K562 (cell line): ENCODE results near the gene HOXD13. TPM values are rescaled to one million over a fixed set of nuclear protein-coding genes. Genes with fewer than 3 reads are reported as not detected.

Experiments
- ATAC-seq: fragments of 200-7000 bp; cut with Tn5 transposase; 3 replicates; pipeline ENCODE4 v1.9.1; 2020; ENCODE audit warnings: moderate library complexity
- BruUV-seq: library from RNA; stranded (reverse); fragments of 400-500 nt; replicated peaks from 2 replicates; lab custom pipeline; 2021; lab: Mats Ljungman, UMichigan
- CTCF ChIA-PET: fragments of 300-600 bp; formaldehyde crosslinking; extraction: SDS; loops from one replicate; lab custom pipeline; 2021; ENCODE audit warnings: low intra/inter-chr PET ratio; lab: Yijun Ruan, JAX
- POLR2A ChIA-PET: fragments of 300-600, 350-650 bp; sonication (Branson Sonifier 250); formaldehyde crosslinking; extraction: SDS; loops from one replicate; lab custom pipeline; 2021; ENCODE audit warnings: antibody characterized with exemption, inconsistent platforms; lab: Yijun Ruan, JAX
- DNase-seq, 4 experiments: peaks; one replicate each; pipeline versions ENCODE4 v3.0.0 to v3.0.0-alpha.2; 2011 to 2018; ENCODE audit warnings: low spot score in 3 of 4, mixed read lengths in 3 of 4; ENCODE audit errors: extremely low read depth in 1 of 4
- FAIRE-seq: peaks from 2 replicates; lab custom pipeline; 2011; peaks lifted over from hg19 to GRCh38; lab: Jason Lieb, UNC
- H2AFZ ChIP-seq: 2 replicates; pipeline ENCODE4 v1.6.0; 2011; ENCODE audit warnings: low read depth, low read length, control low read depth, inconsistent platforms
- H3K27ac ChIP-seq: fragments of 200-600 bp; 3 replicates; pipeline ENCODE4 v1.8.0; 2011; ENCODE audit warnings: low read depth, mild to moderate bottlenecking, control low read depth, inconsistent platforms, low read length, moderate library complexity, mixed read lengths; ENCODE audit errors: extremely low read depth
- H3K27me3 ChIP-seq, 2 experiments: fragments of 300-600 bp in 1 of 2; 2 replicates in 1 of 2; 3 replicates in 1 of 2; pipeline versions ENCODE4 v1.6.0 to v1.8.0; 2011; ENCODE audit warnings: inconsistent platforms in 2 of 2, low read length in 2 of 2, mild to moderate bottlenecking in 1 of 2, mixed read lengths in 1 of 2, moderate library complexity in 1 of 2; ENCODE audit not compliant: control insufficient read depth in 2 of 2, insufficient read depth in 2 of 2
- H3K36me3 ChIP-seq: fragments of 300-600 bp; 3 replicates; pipeline ENCODE4 v1.8.0; 2011; ENCODE audit warnings: mild to moderate bottlenecking, low read length, inconsistent platforms; ENCODE audit not compliant: control insufficient read depth, insufficient read depth
- H3K4me1 ChIP-seq, 2 experiments: fragments of 200-600 bp in 1 of 2; replicated peaks in 1 of 2; 2 replicates in 1 of 2; 3 replicates in 1 of 2; pipeline versions ENCODE4 v1.5.1 to v1.8.0; 2011; ENCODE audit warnings: inconsistent platforms in 2 of 2, low read length in 2 of 2, mild to moderate bottlenecking in 1 of 2, mixed read lengths in 1 of 2, moderate library complexity in 1 of 2; ENCODE audit not compliant: control insufficient read depth in 2 of 2, insufficient read depth in 2 of 2
- H3K4me2 ChIP-seq: 2 replicates; pipeline ENCODE4 v1.6.1; 2011; ENCODE audit warnings: low read length, control low read depth, inconsistent platforms, mixed read lengths; ENCODE audit not compliant: insufficient read depth
- H3K4me3 ChIP-seq: fragments of 200-600 bp; sonication (generic), shearing (Covaris generic); 2 replicates; pipeline ENCODE4 v1.5.1; 2016; ENCODE audit warnings: control low read depth, inconsistent platforms
- H3K79me2 ChIP-seq: fragments of 200-600 bp; 3 replicates; pipeline ENCODE4 v1.8.0; 2011; ENCODE audit warnings: low read length, inconsistent platforms; ENCODE audit not compliant: control insufficient read depth, insufficient read depth
- H3K9ac ChIP-seq, 2 experiments: 2 replicates each; pipeline versions ENCODE4 v1.6.0 to v1.6.1; 2011; ENCODE audit warnings: low read depth in 2 of 2, low read length in 2 of 2, control low read depth in 1 of 2, inconsistent platforms in 1 of 2, mild to moderate bottlenecking in 1 of 2, mixed read lengths in 1 of 2; ENCODE audit not compliant: insufficient read depth in 1 of 2
- H3K9me1 ChIP-seq: one replicate; pipeline ENCODE4 v1.6.0; 2011; ENCODE audit warnings: inconsistent platforms, mild to moderate bottlenecking, low read length, moderate library complexity; ENCODE audit not compliant: control insufficient read depth, insufficient read depth
- H3K9me3 ChIP-seq: replicated peaks from 2 replicates; pipeline ENCODE4 v1.5.1; 2011; ENCODE audit warnings: low read depth, low read length, inconsistent platforms; ENCODE audit not compliant: control insufficient read depth, insufficient read depth
- H4K20me1 ChIP-seq: replicated peaks from 2 replicates; pipeline ENCODE4 v1.6.1; 2011; ENCODE audit warnings: low read length, inconsistent platforms, mixed read lengths; ENCODE audit not compliant: control insufficient read depth, insufficient read depth
- CBFB ChIP-seq: sonication (generic); formaldehyde crosslinking; IDR thresholded peaks from 2 replicates; pipeline ENCODE4 v1.4.0; 2020; ENCODE audit warnings: mild to moderate bottlenecking, missing genetic modification reagents
- TFE3 ChIP-seq: fragments of 450-650 bp; formaldehyde crosslinking; IDR thresholded peaks from 2 replicates; pipeline ENCODE4 v1.4.0; 2020; ENCODE audit warnings: mild to moderate bottlenecking, mixed read lengths
- WGBS: fragments of 100-300 bp; shearing (Covaris generic); methylation state at CpG from one replicate; pipeline ENCODE4 v1.1.6; 2016; ENCODE audit warnings: low coverage, mixed read lengths; ENCODE audit not compliant: insufficient coverage; ENCODE audit errors: missing lambda C conversion rate; 5-methylcytosine and 5-hydroxymethylcytosine counted together
- in situ Hi-C: fragments of 300-500 bp; cut with MboI; formaldehyde crosslinking; loops from 4 replicates; pipeline ENCODE4 v1.15.0; 2018; ENCODE audit warnings: inconsistent platforms, mixed read lengths
- intact Hi-C: fragments of 100-400 bp; cut with micrococcal nuclease; formaldehyde crosslinking; loops from 2 replicates; pipeline ENCODE4 v1.14.2; 2022
- polyA plus RNA-seq, 8 experiments: library from polyadenylated mRNA; depleted of rRNA in 4 of 8; stranded (reverse) in 5 of 8; unstranded in 3 of 8; fragments of >200 nt; fragmentation: Nextera tagmentation in 2 of 8; fragmentation: Illumina TruSeq in 1 of 8; extraction: Ambion mirVana in 2 of 8; extraction: Trizol in 1 of 8; gene quantifications; 2 replicates each; pipeline versions ENCODE4 v1.2.1 to v1.2.3, GENCODE V29; 2011 to 2014; ENCODE audit warnings: inconsistent platforms in 1 of 8, missing spikeins in 1 of 8
- total RNA-seq, 7 experiments: library from RNA; depleted of rRNA in 6 of 7; stranded (reverse); fragments of >200 nt in 6 of 7; fragmentation: Illumina TruSeq in 2 of 7; extraction: Trizol in 2 of 7; gene quantifications; 2 replicates each; pipeline versions ENCODE4 v1.2.1 to v1.2.3, GENCODE V29; 2011 to 2021; ENCODE audit warnings: low replicate concordance in 1 of 7

HOXD13 gene
- total and polyA plus RNA-seq, 9 of the 15 experiments (the other 6 are each of a cell fraction or from before 2014, with no cell fraction given), result 0.03 to 0.04 TPM; not detected in 7

GRCh38 chr2:176106581-176107539, 14.3 kb downstream of the HOXD13 start, which contains the start of gene HOXD11:
TSS of gene HOXD11 (plus strand) at chr2:176107280. CDS start at chr2:176107356, 76 bp downstream.
- peaks cover 0 to 9% of the 10 kb centered on the region in 2 experiments; a peak in 1 of 5 replicates for H3K4me1 ChIP-seq
- in situ Hi-C loops, result no loop called here
- H3K79me2 ChIP-seq, result no peaks in the 10 kb centered on the region
- WGBS, result 63% methylated on average over 51 of the region's 85 CpGs
- FAIRE-seq, result no peak
- ATAC-seq, result no peak
- H4K20me1 ChIP-seq, result peaks cover 4% of the 10 kb centered on the region; the same call in 1 of the 2 replicates
- intact Hi-C loops, result no loop called here
- no peak within 1 kb of the TSS for H3K9ac ChIP-seq
- no peaks in the 10 kb centered on the region for H3K9me1 ChIP-seq
- TF ChIP-seq CBFB (CRISPR knock-in tag), result no peak
- TF ChIP-seq TFE3 (CRISPR knock-in tag), result peak; percentile 58
- H3K9me3 ChIP-seq, result no peaks in the 10 kb centered on the region
- no peak for DNase-seq
- no peak within 1 kb of the TSS for H3K4me3 ChIP-seq
- POLR2A ChIA-PET, result no interaction called here
- no TSS peak for BruUV-seq
- H2AFZ ChIP-seq, result no peak within 1 kb of the TSS
- H3K4me2 ChIP-seq, result no peak within 1 kb of the TSS
- CTCF ChIA-PET, result no interaction called here
- H3K27me3 ChIP-seq, result peaks cover 44 to 48% of the 10 kb centered on the region in 2 experiments
- H3K27ac ChIP-seq, result no peak within 1 kb of the TSS
- H3K36me3 ChIP-seq, result no peaks in the 10 kb centered on the region
